ES-I3 (cell line): Measurements from ENCODE around the gene NKX2-2.

Experiments used
- H3K36me3 ChIP-seq: 2 replicates; pipeline ENCODE4 v1.6.1; 2013; ENCODE audit warnings: mild to moderate bottlenecking, low read length, control low read depth, moderate library complexity; ENCODE audit not compliant: insufficient read depth
- H3K4me1 ChIP-seq: 2 replicates; pipeline ENCODE4 v1.6.1; 2013; ENCODE audit warnings: mild to moderate bottlenecking, control low read depth, low read length; ENCODE audit not compliant: insufficient read depth
- H3K9ac ChIP-seq: 2 replicates; pipeline ENCODE4 v1.6.1; 2013; ENCODE audit warnings: low read depth, mild to moderate bottlenecking, low read length, moderate library complexity
- H3K9me3 ChIP-seq: 2 replicates; pipeline ENCODE4 v1.6.1; 2013; ENCODE audit warnings: mild to moderate bottlenecking, low read length, moderate library complexity; ENCODE audit not compliant: control insufficient read depth, insufficient read depth

NKX2-2 gene

DNA sequence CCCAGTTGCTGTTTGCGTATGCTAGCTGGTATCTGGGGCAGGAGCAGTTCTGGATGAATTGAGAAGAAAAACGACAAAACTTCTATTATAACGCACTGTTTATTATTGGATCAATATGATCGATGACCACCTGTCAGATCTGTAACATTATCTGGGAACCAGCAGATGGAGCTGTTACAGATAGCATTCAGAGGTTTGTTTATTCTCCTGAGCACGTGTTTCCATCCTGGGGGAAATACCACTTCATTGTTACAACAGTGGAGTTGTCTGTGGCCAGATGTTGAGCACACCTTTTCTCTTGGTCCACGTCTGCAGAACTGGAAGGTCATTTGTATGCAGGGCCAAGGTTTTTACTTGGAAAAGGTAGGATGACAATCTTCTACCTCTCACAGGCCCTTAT is 16.0 kb upstream of the NKX2-2 start:
- peaks cover 3% of the 10 kb centered on the region; the same call in 1 of the 2 replicates for H3K9me3 ChIP-seq
- H3K36me3 ChIP-seq, result no peaks in the 10 kb centered on the region
- H3K4me1 ChIP-seq, result no peaks in the 10 kb centered on the region
- H3K9ac ChIP-seq, result no peak overlapping the region

DNA sequence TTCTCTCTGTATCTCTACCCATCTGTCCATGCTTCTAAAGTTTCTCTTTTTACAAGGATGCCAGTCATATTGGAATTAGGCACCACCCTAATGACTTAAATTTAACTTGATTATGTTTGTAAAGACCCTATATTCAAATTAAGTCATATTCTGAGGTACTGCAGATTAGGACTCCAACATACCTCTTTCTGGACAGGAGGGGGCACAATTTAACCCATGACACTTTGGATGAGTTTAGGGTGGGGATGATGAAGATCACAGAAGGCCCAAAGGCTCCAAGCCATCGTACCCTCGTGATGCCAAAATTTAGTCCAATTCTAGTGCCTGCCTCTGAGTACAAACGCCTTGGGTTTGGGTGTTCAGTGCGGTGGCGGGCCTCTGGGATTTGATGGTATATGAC is 15.0 kb upstream of the NKX2-2 start:
- H3K4me1 ChIP-seq, result no peaks in the 10 kb centered on the region
- H3K9me3 ChIP-seq, result peaks cover 3% of the 10 kb centered on the region; the same call in 1 of the 2 replicates
- no peaks in the 10 kb centered on the region for H3K36me3 ChIP-seq
- H3K9ac ChIP-seq, result no peak overlapping the region

DNA sequence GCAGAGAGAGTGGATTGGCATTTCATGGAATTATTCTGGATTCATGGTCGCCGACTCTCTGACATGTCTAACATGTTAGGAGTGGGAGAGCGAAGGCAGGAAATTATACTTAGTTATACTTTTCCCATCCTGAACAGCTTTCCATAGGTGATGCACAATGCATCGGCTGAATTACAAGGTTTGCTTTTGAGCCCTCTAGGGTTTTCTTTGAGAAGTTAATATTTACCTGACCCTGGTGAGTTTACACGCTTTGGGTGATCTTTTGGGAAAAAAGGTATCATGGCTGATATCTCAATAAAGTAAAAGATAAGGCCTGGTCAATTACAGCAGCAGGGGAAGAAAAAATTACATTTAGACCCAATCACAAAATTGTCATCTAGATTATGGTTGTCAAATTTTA is 14.0 kb upstream of the NKX2-2 start:
- no peaks in the 10 kb centered on the region for H3K36me3 ChIP-seq
- H3K4me1 ChIP-seq, result no peaks in the 10 kb centered on the region; the same call in 1 of the 2 replicates
- H3K9ac ChIP-seq, result no peak overlapping the region
- H3K9me3 ChIP-seq, result peaks cover 3% of the 10 kb centered on the region; the same call in 1 of the 2 replicates

DNA sequence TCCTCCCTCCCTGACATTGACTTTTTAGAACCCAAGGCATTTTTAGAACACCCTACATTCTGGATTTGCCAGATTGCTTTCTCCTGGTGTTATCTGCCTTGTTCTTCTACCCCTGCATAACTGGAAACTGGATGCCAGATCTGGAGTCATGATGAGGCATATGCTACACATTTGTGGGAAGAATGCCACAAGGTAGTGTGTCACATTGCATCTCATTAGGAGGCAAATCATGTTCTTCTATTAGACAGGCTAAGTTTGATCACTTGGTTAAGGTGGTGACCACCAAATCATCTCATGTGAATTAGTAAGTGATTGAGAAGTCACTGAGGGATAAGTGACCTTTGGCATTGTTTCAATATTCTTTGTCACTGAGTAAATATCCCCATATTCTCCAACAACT is 12.9 kb upstream of the NKX2-2 start:
- H3K4me1 ChIP-seq, result no peaks in the 10 kb centered on the region; the same call in 1 of the 2 replicates
- H3K36me3 ChIP-seq, result no peaks in the 10 kb centered on the region
- peaks cover 3% of the 10 kb centered on the region; the same call in 1 of the 2 replicates for H3K9me3 ChIP-seq
- no peak overlapping the region for H3K9ac ChIP-seq

DNA sequence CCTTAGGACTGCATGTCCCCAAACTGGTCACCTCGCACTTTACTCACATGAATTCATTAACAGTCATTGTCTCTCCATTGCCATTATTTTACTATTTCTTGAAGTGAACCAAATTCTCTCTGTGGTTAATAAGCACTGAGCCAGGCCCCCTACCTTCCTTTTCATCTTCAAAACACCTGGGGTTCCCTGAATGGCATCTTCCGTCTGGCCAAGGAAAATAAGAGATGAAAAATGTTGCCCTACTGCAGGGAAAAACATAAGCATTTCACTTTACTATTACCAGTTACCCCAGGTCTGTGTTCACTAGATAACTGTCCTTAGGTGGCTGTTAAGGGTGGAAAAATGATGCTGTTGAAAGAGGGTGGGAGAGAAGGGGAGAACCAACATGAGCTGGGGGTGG is 10.0 kb upstream of the NKX2-2 start:
- Histone ChIP-seq H3K9me3 (peaks cover 3% of the 10 kb centered on the region; the same call in 1 of the 2 replicates), H3K4me1 (no peaks in the 10 kb centered on the region; the same call in 1 of the 2 replicates), H3K9ac (no peak overlapping the region), H3K36me3 (no peaks in the 10 kb centered on the region)

DNA sequence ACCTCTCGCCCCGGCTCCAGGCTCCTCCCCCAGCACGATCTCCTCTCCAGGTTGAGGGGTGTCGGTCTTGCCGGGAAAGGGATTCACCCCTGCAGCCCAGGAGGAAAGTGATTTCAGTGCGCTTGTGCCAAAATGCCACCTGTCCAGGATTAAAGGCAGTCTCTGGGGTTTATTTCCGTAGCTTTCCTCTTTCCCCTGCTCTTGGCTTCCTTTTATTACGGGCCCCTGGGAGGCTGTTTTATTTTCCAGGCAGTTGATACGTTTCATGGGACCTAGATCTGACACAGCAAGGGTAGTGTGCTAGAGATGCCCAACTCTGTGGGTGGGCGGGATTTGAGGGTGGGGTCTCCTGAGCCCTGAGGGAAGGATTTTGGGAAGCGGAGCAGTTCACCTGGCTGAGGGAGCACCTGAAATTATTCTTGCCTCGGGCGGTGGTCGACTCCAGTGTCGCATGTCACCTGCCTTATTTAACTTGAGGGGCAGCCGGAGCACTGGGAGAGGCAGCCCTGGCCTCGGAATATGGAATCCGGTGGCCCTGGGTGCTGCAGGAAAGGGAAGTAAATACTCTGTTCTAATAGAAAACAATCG is 9.5 kb upstream of the NKX2-2 start:
- peak overlapping the region; percentile 43; the same call in 1 of the 2 replicates for H3K9ac ChIP-seq
- H3K4me1 ChIP-seq, result no peaks in the 10 kb centered on the region; the same call in 1 of the 2 replicates
- peaks cover 3% of the 10 kb centered on the region; the same call in 1 of the 2 replicates for H3K9me3 ChIP-seq
- no peaks in the 10 kb centered on the region for H3K36me3 ChIP-seq

DNA sequence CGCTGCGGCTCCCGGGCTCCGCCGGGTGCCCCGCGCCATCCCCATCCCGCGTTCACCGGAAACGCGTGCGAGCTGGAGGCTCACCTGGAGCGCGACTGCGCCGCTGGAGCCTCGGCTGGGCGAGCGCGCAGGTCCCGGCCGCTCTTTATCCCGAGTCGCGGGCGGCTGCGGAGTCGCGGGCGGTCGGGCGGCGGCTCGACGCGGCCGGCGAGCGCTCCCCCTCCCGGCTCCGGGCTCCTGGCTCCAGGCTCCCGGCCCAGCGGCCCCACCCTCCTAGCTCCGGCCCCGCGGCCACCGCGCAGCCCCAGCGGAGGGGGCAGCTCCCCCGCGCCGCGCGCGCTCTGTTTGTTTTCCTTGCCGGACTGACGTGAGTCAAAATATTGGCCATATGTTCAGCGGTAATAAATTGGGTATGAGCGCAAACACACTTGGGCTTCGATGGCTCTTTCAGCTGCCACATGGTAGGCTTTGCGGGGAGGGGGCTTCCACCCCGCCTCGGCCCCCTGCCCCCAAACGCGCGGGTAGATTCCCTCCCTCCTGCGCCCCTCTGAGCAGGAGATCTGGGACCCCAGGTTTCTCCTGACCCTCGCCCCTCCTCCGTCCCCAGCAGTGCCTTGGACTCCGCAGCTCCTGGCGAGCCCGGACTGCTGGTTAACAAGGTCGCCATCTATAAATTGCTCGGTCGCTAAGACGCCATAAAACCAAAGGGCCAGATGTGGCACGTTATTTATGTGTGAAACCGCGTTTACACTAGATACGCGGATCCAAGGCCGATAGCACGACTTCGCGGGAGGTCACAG is 8.8 kb upstream of the NKX2-2 start:
- Histone ChIP-seq H3K4me1 (no peaks in the 10 kb centered on the region; the same call in 1 of the 2 replicates), H3K36me3 (no peaks in the 10 kb centered on the region), H3K9ac (peak overlapping the region; percentile 43; the same call in 1 of the 2 replicates), H3K9me3 (peaks cover 3% of the 10 kb centered on the region; the same call in 1 of the 2 replicates)

DNA sequence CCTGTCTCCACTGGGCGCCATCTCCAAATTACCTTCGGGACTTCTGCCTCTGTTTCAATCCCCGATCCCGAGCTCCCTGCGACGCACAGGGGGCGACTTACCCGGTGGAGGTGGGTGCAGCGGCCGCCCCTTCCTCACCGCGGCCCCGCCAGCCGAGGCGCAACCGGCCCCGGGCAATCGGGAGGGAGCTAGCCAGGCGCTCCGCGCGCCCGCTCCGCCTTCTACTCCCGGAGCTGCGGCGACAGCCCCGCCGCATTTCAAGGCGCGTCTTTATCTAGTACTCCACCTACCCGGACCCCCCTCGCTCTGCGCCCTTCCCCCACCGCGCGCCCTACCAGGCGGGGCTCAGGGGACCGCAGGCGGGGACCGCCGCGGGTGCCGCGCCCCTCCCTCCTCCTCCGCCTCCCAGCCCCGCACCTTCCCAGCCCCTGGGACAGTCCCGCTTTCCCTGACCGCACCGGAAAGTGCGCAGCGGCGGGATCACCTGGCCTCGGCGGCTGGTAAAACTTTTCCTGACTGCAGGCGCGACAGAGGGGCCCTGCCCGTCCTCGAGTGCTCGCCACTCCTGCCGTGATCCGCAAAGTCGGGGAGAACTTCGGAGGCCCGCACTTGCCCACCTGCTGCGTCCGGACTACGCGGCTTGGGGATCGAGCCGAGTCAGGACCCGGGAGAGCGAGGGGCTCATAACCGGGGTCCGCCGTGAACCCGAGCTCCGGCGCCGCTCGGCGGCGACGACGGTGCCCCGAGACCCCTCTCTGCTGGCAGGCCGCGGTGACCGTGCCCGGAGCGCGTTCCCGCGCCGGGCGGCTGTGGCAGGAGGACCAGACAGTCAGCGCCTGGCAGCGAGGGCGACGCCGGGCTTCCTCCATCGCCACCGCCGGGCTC is 8.0 kb upstream of the NKX2-2 start:
- no peaks in the 10 kb centered on the region for H3K36me3 ChIP-seq
- peak overlapping the region; percentile 43; the same call in 1 of the 2 replicates for H3K9ac ChIP-seq
- H3K4me1 ChIP-seq, result no peaks in the 10 kb centered on the region; the same call in 1 of the 2 replicates
- H3K9me3 ChIP-seq, result peaks cover 3% of the 10 kb centered on the region; the same call in 1 of the 2 replicates

DNA sequence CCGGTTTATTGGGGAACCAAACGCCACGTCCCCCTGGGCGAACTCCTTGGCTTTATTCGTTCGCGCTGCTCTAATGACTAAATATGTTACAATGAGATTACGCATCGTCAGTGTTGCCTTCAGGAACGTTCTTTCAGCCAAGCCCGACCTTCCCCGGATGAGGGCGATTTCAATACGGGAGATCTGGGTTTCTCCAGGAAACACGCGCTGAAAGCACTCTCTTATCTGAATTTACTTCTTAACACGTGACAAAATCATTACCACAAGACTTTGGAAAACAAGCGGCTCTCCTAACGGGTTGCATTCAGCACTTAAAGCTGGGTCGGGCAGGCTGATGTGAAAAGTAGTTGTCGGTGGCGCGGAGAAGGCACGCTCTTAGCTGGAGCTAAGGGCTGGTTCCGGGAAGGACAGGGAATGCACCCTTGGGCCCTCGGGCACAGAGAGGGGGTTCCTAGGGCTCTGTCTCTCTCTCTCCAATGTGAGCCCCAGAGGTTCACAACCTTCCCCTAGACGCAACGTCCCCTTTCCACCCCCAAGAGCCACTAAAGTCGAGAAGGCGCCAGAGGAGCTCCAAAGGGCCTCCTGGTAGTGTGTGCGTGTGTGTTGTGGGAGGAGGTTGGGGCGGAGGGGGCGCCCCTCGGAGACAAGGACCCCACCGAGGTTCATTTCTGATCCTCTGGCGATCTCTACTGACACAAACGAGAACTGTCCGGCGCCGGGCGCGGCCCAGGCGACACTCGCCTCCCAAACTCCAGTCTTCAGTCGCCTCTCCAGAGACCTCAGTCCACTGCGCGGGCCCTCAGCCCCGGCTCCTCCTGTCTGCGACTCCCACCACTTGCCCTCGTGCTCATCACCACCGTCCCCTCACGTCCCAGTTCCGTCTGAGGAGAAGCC is 7.1 kb upstream of the NKX2-2 start:
- peak overlapping the region; percentile 43; the same call in 1 of the 2 replicates for H3K9ac ChIP-seq
- H3K9me3 ChIP-seq, result no peaks in the 10 kb centered on the region
- no peaks in the 10 kb centered on the region; the same call in 1 of the 2 replicates for H3K4me1 ChIP-seq
- no peaks in the 10 kb centered on the region for H3K36me3 ChIP-seq

DNA sequence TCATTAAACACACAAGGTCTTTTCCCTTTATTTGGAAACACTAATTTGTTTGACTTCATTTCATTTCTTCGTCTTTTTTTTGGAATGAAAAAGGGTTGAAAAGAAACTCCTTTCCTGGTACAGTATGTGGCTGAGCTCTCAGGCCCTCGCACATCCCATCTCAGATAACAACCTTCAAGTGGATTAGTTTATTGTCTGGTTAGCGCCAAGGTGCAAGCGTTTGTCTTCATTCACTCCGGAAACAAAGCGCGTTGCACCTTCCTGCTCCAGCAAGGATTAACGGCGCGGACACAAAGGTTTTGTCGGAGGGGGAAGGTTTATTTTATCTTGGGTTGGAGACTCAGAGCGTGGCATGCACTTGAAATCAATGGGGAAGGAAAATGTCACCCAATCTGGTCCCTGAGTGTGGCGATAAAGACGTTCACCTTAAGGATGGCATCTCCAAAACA is 5.3 kb upstream of the NKX2-2 start:
- Histone ChIP-seq H3K9ac (no peak overlapping the region), H3K9me3 (no peaks in the 10 kb centered on the region), H3K36me3 (no peaks in the 10 kb centered on the region), H3K4me1 (no peaks in the 10 kb centered on the region; the same call in 1 of the 2 replicates)

DNA sequence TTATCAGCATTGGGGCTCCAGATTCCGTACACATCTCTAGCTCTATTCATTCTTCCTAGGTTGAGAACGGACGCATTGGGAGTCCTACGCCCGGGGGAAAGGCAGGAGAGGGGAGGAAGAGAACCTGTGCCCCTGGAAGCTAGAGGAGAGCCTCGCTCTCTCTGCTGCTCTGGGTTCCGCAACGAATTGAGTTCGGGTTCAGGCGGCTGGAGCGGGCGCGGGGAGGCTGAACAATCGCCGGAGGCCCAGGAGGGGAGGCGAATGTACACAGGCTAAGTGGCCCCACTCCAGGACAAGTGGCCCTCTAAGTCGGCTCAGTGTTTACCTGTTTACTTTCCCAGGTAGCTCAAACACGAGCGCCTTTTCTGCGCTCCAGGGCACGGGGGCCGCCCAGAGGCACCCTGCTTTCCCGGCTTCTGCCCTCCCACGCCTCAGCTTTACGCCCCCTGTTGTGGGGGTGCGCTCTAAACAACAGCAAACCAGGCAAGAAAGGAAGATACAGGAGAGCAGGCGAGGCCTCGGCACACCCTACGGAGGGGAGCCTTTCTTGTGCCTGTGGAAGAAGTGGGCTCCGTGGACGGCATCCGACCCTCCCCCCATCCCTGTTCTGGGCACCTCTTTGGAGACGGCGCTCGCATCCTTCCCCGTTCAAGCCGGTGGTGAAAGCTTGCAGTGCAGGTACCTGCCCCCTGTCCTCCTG is 4.6 kb upstream of the NKX2-2 start:
- H3K9me3 ChIP-seq, result no peaks in the 10 kb centered on the region

DNA sequence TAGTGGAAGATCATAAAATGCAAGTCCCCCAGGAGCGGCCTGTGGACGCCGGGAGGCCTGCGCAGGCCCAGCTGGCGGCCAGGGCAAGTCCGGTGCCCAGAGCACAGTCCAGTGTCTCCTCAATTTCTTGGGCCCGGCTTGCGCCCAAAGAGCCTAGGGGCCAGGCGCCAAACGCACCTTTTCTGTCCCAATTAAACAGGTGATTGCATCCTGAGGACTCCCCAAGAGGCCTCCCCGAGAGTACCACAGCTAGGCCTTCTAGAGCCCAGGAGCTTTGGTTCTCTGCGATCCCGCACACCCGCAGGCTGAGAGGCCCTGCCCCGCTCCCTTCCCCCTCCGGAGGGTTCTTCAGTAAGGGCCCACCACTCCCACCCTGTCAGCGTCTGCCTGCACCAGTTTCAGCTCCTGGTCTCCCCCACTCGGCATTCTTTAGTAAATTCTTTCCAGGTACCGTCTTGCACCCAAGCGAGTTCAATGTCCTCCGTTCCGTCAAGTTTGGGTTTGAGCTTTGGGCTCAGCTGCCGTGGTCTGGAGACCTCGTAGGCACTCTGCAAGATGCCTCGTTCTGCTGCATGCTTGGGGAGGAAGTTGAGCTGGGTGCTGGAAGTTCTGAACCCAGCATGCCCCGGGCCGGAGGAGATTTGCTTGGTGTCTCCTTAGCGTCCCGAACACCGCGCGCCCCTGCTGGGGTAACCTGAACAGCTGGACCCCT is 3.9 kb upstream of the NKX2-2 start:
- H3K9ac ChIP-seq, result peak overlapping the region; percentile 34; the same call in 1 of the 2 replicates
- no peaks in the 10 kb centered on the region for H3K36me3 ChIP-seq
- no peaks in the 10 kb centered on the region; the same call in 1 of the 2 replicates for H3K9me3 ChIP-seq
- H3K4me1 ChIP-seq, result no peaks in the 10 kb centered on the region; the same call in 1 of the 2 replicates

More for the DNA sequence above, 4.6 kb upstream of the NKX2-2 start:
- peak overlapping the region; percentile 0; the same call in 1 of the 2 replicates for H3K9ac ChIP-seq
- H3K36me3 ChIP-seq, result no peaks in the 10 kb centered on the region
- no peaks in the 10 kb centered on the region; the same call in 1 of the 2 replicates for H3K4me1 ChIP-seq
